Bronchial epithelial cell (primary cell): ENCODE data around the gene FAIM2. TPM values are rescaled to one million over a fixed set of nuclear protein-coding genes. Genes with fewer than 3 reads are reported as not detected.

Experiments used
- DNase-seq: peaks from one replicate; pipeline ENCODE4 v3.0.0-alpha.2; 2010; ENCODE audit warnings: low read depth
- FAIRE-seq: peaks from 2 replicates; lab custom pipeline; 2011; peaks lifted over from hg19 to GRCh38; lab: Jason Lieb, UNC
- H3K27me3 ChIP-seq: 2 replicates; pipeline ENCODE4 v1.5.1; 2011; ENCODE audit warnings: low read length; ENCODE audit not compliant: control insufficient read depth, insufficient read depth
- H3K36me3 ChIP-seq: 2 replicates; pipeline ENCODE4 v1.5.1; 2011; ENCODE audit warnings: low read length; ENCODE audit not compliant: control insufficient read depth, insufficient read depth
- H3K4me3 ChIP-seq: 2 replicates; pipeline ENCODE4 v1.5.1; 2011; ENCODE audit warnings: mild to moderate bottlenecking, low read depth, low read length, control low read depth
- CTCF ChIP-seq: IDR thresholded peaks from 2 replicates; pipeline ENCODE4 v1.5.1; 2011; ENCODE audit warnings: mild to moderate bottlenecking, moderate library complexity, low read length, control low read depth, inconsistent platforms; ENCODE audit not compliant: insufficient read depth, severe bottlenecking
- total RNA-seq: library from RNA; depleted of rRNA; stranded (reverse); fragments of >200 nt; gene quantifications from 2 replicates; pipeline ENCODE4 v1.2.1, GENCODE V29; 2014

FAIM2 gene
- total RNA-seq, 1 donor from 2014 or later = 0.53 TPM

GRCh38 chr12:49929581-49929980 is 25.9 kb upstream of the FAIM2 start:
- DNase-seq (no peak), FAIRE-seq (no peak)
- Histone ChIP-seq H3K4me3 (no peak overlapping the region), H3K27me3 (no peaks in the 10 kb centered on the region), H3K36me3 (no peaks in the 10 kb centered on the region)
- TF ChIP-seq CTCF = no peak

GRCh38 chr12:49928471-49928870 is 24.8 kb upstream of the FAIM2 start:
- no peak overlapping the region for H3K4me3 ChIP-seq
- FAIRE-seq (no peak), DNase-seq (no peak)
- TF ChIP-seq CTCF = no peak
- no peaks in the 10 kb centered on the region for H3K27me3 ChIP-seq
- H3K36me3 ChIP-seq = no peaks in the 10 kb centered on the region

- H3K4me3 ChIP-seq = no peak overlapping the region
- FAIRE-seq (peak; percentile 76), DNase-seq (no peak)
- no peak for TF ChIP-seq CTCF
- H3K36me3 ChIP-seq = no peaks in the 10 kb centered on the region
- H3K27me3 ChIP-seq = no peaks in the 10 kb centered on the region
These were observed 21.9 kb upstream of the FAIM2 start for GRCh38 chr12:49925433-49926204.

- no peaks in the 10 kb centered on the region for H3K27me3 ChIP-seq
- no peaks in the 10 kb centered on the region for H3K36me3 ChIP-seq
- FAIRE-seq (no peak), DNase-seq (no peak)
- no peak overlapping the region for H3K4me3 ChIP-seq
- TF ChIP-seq CTCF = no peak
These were observed 21.0 kb upstream of the FAIM2 start for GRCh38 chr12:49924628-49925246.

- no peaks in the 10 kb centered on the region for H3K36me3 ChIP-seq
- DNase-seq (no peak), FAIRE-seq (no peak)
- no peaks in the 10 kb centered on the region for H3K27me3 ChIP-seq
- H3K4me3 ChIP-seq = no peak overlapping the region
- TF ChIP-seq CTCF = no peak
These were observed 20.3 kb upstream of the FAIM2 start for GRCh38 chr12:49923880-49924556.
